HepG2 (cell line): ENCODE results near the gene PDSS2. TPM values are rescaled to one million over a fixed set of nuclear protein-coding genes. Genes with fewer than 3 reads are reported as not detected.

Source experiments
- EED ChIP-seq: sonication (generic); formaldehyde crosslinking; IDR thresholded peaks from 2 replicates; pipeline ENCODE4 v1.5.0; 2020; ENCODE audit warnings: mild to moderate bottlenecking, missing genetic modification reagents
- ETV6 ChIP-seq: sonication (generic); formaldehyde crosslinking; conservative IDR thresholded peaks from 2 replicates; pipeline ENCODE4 v1.4.0; 2020; ENCODE audit warnings: missing genetic modification reagents
- GPN1 ChIP-seq: sonication (generic); formaldehyde crosslinking; IDR thresholded peaks from 2 replicates; pipeline ENCODE4 v1.5.1; 2020; ENCODE audit warnings: missing genetic modification reagents, borderline replicate concordance
- GRHL1 ChIP-seq: sonication (generic); formaldehyde crosslinking; conservative IDR thresholded peaks from 2 replicates; pipeline ENCODE4 v1.8.0; 2022; ENCODE audit warnings: missing genetic modification reagents
- HES4 ChIP-seq: sonication (generic); formaldehyde crosslinking; IDR thresholded peaks from 2 replicates; pipeline ENCODE4 v1.9.0; 2021; ENCODE audit warnings: mild to moderate bottlenecking, missing genetic modification reagents, borderline replicate concordance
- KMT2A ChIP-seq: sonication (generic); formaldehyde crosslinking; IDR thresholded peaks from 2 replicates; pipeline ENCODE4 v1.4.0; 2020; ENCODE audit warnings: missing genetic modification reagents
- NR2F6 ChIP-seq, 2 experiments: IDR thresholded peaks; 2 replicates each; pipeline ENCODE4 v1.6.1; 2016; ENCODE audit warnings: antibody characterized with exemption in 1 of 2, mild to moderate bottlenecking in 1 of 2
- NR3C1 ChIP-seq: sonication (generic); formaldehyde crosslinking; IDR thresholded peaks from 2 replicates; pipeline ENCODE4 v1.4.0; 2020; ENCODE audit warnings: missing genetic modification reagents
- THRA ChIP-seq: sonication (generic); formaldehyde crosslinking; IDR thresholded peaks from 2 replicates; pipeline ENCODE4 v1.4.0; 2020; ENCODE audit warnings: missing genetic modification reagents, borderline replicate concordance
- ZBTB34 ChIP-seq: sonication (generic); formaldehyde crosslinking; IDR thresholded peaks from 2 replicates; pipeline ENCODE4 v1.8.0; 2022; ENCODE audit warnings: mild to moderate bottlenecking, missing genetic modification reagents
- ZBTB38 ChIP-seq: sonication (generic); formaldehyde crosslinking; IDR thresholded peaks from 2 replicates; pipeline ENCODE4 v1.5.1; 2020; ENCODE audit warnings: mild to moderate bottlenecking, missing genetic modification reagents
- ZMAT3 ChIP-seq: sonication (generic); formaldehyde crosslinking; conservative IDR thresholded peaks from 2 replicates; pipeline ENCODE4 v1.7.0; 2021; ENCODE audit warnings: missing genetic modification reagents
- ZNF260 ChIP-seq: sonication (generic); formaldehyde crosslinking; IDR thresholded peaks from 2 replicates; pipeline ENCODE4 v1.4.0; 2020; ENCODE audit warnings: missing genetic modification reagents, low read depth, mild to moderate bottlenecking, borderline replicate concordance
- ZNF274 ChIP-seq: sonication (generic); formaldehyde crosslinking; IDR thresholded peaks from 2 replicates; pipeline ENCODE4 v1.5.1; 2020; ENCODE audit warnings: mild to moderate bottlenecking, missing genetic modification reagents
- ZNF546 ChIP-seq: sonication (generic); formaldehyde crosslinking; conservative IDR thresholded peaks from 2 replicates; pipeline ENCODE4 v1.8.1; 2023; ENCODE audit warnings: mild to moderate bottlenecking, missing genetic modification reagents
- ZNF558 ChIP-seq: sonication (generic); formaldehyde crosslinking; IDR thresholded peaks from 2 replicates; pipeline ENCODE4 v1.9.0; 2022; ENCODE audit warnings: mild to moderate bottlenecking, missing genetic modification reagents, borderline replicate concordance
- ZNF747 ChIP-seq: sonication (generic); formaldehyde crosslinking; IDR thresholded peaks from 2 replicates; pipeline ENCODE4 v1.8.1; 2023; ENCODE audit warnings: missing genetic modification reagents, mild to moderate bottlenecking, borderline replicate concordance
- ZSCAN22 ChIP-seq: sonication (generic); formaldehyde crosslinking; IDR thresholded peaks from 2 replicates; pipeline ENCODE4 v1.4.0; 2020; ENCODE audit warnings: mild to moderate bottlenecking, missing genetic modification reagents
- polyA plus RNA-seq, 8 experiments: library from polyadenylated mRNA; depleted of rRNA in 3 of 8; stranded (reverse) in 7 of 8; unstranded in 1 of 8; fragments of >200 nt; fragmentation: Illumina TruSeq in 4 of 8; extraction: Trizol in 4 of 8; gene quantifications; 2 replicates each; pipeline versions ENCODE4 v1.2.1 to v1.2.3, GENCODE V29; 2011 to 2016; ENCODE audit warnings: low read depth in 4 of 8, missing spikeins in 1 of 8, mixed read lengths in 1 of 8; ENCODE audit not compliant: insufficient read depth in 1 of 8
- total RNA-seq, 5 experiments: library from RNA; depleted of rRNA; stranded (reverse); fragments of >200 nt; fragmentation: Illumina TruSeq; extraction: Trizol; gene quantifications; 2 replicates each; pipeline ENCODE4 v1.2.3, GENCODE V29; 2016; ENCODE audit warnings: low read depth in 1 of 5
- TF ChIP-seq, protein P1 (sequence below): sonication (generic); formaldehyde crosslinking; IDR thresholded peaks from 2 replicates; pipeline ENCODE4 v1.4.0; 2020; ENCODE audit warnings: missing genetic modification reagents
- TF ChIP-seq, protein P2 (sequence below): sonication (generic); formaldehyde crosslinking; IDR thresholded peaks from 2 replicates; pipeline ENCODE4 v1.4.0; 2020; ENCODE audit warnings: missing genetic modification reagents, borderline replicate concordance

Gene PDSS2
- total and polyA plus RNA-seq, 2 of the 13 experiments (the other 11 are each of a cell fraction or from before 2014, with no cell fraction given) = 16.2 to 17.0 TPM

DNA sequence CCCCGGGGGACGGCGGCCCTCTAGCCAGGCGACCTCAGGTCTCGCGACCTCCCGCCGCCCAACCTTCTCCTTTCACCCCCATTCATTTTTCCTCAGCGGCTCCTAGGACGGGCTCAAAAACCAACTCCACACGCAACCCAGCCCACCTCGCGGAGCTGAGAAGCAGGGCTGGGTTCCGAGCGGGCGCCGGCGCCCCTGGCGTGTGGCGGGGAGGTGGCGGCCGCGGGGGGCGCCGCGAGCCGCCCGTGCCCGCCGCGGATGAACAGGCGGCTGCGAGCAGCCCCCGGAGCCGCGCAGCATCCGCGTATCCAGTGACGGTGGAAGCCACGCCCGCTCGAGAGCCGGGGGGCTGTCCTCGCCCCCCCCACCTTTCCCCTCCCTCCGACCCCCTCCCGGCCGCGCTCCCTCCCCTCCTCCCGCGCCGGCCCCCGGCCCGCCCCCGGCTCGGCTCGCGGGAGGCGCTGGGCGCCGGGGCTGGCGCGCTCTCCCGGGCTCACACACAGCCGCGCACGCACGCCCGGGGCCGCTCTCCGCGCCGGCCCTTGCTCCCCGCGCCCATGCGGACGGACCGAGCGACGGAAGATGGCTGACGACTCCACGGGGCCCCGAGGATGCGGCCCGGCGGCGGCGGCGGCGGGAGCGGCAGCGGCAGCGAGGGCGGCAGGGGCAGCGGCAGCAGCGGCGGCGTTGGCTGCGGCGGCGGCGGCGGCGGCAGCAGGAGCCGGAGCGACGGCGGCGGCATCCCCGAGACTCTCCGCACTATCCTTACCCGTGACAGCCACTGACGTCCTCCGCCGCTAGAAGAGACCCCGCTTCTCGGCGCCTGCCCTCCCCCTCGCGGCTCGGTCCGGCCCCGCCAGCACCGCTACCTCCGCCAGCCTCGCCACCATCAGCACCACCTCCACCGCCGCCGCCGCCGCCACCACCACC, 30.5 kb upstream of the PDSS2 start, which contains the start of gene SOBP (continued):
- TF ChIP-seq, protein P1, sequence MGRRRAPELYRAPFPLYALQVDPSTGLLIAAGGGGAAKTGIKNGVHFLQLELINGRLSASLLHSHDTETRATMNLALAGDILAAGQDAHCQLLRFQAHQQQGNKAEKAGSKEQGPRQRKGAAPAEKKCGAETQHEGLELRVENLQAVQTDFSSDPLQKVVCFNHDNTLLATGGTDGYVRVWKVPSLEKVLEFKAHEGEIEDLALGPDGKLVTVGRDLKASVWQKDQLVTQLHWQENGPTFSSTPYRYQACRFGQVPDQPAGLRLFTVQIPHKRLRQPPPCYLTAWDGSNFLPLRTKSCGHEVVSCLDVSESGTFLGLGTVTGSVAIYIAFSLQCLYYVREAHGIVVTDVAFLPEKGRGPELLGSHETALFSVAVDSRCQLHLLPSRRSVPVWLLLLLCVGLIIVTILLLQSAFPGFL = no peak
- TF ChIP-seq THRA (CRISPR knock-in tag) (no peak), EED (CRISPR knock-in tag) (no peak), ZMAT3 (no peak), KMT2A (CRISPR knock-in tag) (peak; percentile 31; the same call in 1 of the 2 replicates), ZNF558 (CRISPR knock-in tag) (no peak), NR3C1 (CRISPR knock-in tag) (no peak), ETV6 (CRISPR knock-in tag) (no peak), ZBTB34 (CRISPR knock-in tag) (no peak), ZSCAN22 (no peak), ZNF260 (CRISPR knock-in tag) (no peak), GPN1 (CRISPR knock-in tag) (no peak), HES4 (CRISPR knock-in tag) (peak; percentile 67; the same call in 1 of the 2 replicates), ZBTB38 (CRISPR knock-in tag) (no peak), ZNF747 (CRISPR knock-in tag) (no peak), NR2F6 (IDR thresholded peaks at IDR 0.05) (no peak), NR2F6 (CRISPR knock-in tag; IDR thresholded peaks at IDR 0.05) (no peak), GRHL1 (no peak), ZNF546 (CRISPR knock-in tag) (no peak), ZNF274 (CRISPR knock-in tag) (no peak)
- TF ChIP-seq, protein P2, sequence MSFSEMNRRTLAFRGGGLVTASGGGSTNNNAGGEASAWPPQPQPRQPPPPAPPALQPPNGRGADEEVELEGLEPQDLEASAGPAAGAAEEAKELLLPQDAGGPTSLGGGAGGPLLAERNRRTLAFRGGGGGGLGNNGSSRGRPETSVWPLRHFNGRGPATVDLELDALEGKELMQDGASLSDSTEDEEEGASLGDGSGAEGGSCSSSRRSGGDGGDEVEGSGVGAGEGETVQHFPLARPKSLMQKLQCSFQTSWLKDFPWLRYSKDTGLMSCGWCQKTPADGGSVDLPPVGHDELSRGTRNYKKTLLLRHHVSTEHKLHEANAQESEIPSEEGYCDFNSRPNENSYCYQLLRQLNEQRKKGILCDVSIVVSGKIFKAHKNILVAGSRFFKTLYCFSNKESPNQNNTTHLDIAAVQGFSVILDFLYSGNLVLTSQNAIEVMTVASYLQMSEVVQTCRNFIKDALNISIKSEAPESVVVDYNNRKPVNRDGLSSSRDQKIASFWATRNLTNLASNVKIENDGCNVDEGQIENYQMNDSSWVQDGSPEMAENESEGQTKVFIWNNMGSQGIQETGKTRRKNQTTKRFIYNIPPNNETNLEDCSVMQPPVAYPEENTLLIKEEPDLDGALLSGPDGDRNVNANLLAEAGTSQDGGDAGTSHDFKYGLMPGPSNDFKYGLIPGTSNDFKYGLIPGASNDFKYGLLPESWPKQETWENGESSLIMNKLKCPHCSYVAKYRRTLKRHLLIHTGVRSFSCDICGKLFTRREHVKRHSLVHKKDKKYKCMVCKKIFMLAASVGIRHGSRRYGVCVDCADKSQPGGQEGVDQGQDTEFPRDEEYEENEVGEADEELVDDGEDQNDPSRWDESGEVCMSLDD (CRISPR knock-in tag) = no peak
